ENCODE data around the gene ZMYND15.

ZMYND15 gene

GRCh38 chr17:4741544-4741943 lies 1.9 kb downstream of the ZMYND15 start:
- no peak overlapping the region for H3K23ac ChIP-seq (ENCODE audit: low read length)
- no peaks in the 10 kb centered on the region for H3K4me1 ChIP-seq (ENCODE audit: control insufficient read depth, low read depth, low read length)
- no peak overlapping the region for H3K4me2 ChIP-seq (ENCODE audit: low read length)
- DNase-seq, result no peak
- no CpG with 5 or more reads among the region's 8 CpGs for WGBS (ENCODE audit: extremely low coverage, insufficient coverage, low lambda C conversion rate)
- H3K4me3 ChIP-seq (ENCODE audit: low read length), result no peak overlapping the region
- no peaks in the 10 kb centered on the region for H3K79me2 ChIP-seq (ENCODE audit: control insufficient read depth, insufficient read depth, low read length)
- H2BK5ac ChIP-seq (ENCODE audit: low read length), result no peak overlapping the region
- H4K8ac ChIP-seq (ENCODE audit: low read depth, low read length), result no peak overlapping the region
- H3K79me1 ChIP-seq (ENCODE audit: low read length), result no peaks in the 10 kb centered on the region
- no peak overlapping the region for H2AK5ac ChIP-seq (ENCODE audit: low read length)
- no peak overlapping the region for H3K18ac ChIP-seq (ENCODE audit: low read length)
- H3K36me3 ChIP-seq (ENCODE audit: control insufficient read depth, insufficient read depth, low read length), result no peaks in the 10 kb centered on the region
- H3K27me3 ChIP-seq (ENCODE audit: insufficient read depth, low read length, poor library complexity), result peaks cover 32% of the 10 kb centered on the region
- no peak overlapping the region for H3K56ac ChIP-seq (ENCODE audit: low read length)
- H3K4ac ChIP-seq (ENCODE audit: low read depth, low read length), result no peak overlapping the region
- H2BK15ac ChIP-seq (replicated peaks; ENCODE audit: low read depth), result no peak overlapping the region
- H3K9ac ChIP-seq (ENCODE audit: low read length), result no peak overlapping the region
- no peak overlapping the region for H4K5ac ChIP-seq (ENCODE audit: low read length)
- H3K27ac ChIP-seq (ENCODE audit: low read depth, low read length), result no peak overlapping the region
- H2BK120ac ChIP-seq (ENCODE audit: low read depth, low read length), result no peak overlapping the region

GRCh38 chr17:4742133-4742532 lies 2.5 kb downstream of the ZMYND15 start:
- Histone ChIP-seq H3K4me1 (ENCODE audit: control insufficient read depth, low read depth, low read length) (no peaks in the 10 kb centered on the region), H3K36me3 (ENCODE audit: control insufficient read depth, insufficient read depth, low read length) (no peaks in the 10 kb centered on the region), H3K4me2 (ENCODE audit: low read length) (no peak overlapping the region), H3K18ac (ENCODE audit: low read length) (no peak overlapping the region), H2BK15ac (replicated peaks; ENCODE audit: low read depth) (no peak overlapping the region), H4K5ac (ENCODE audit: low read length) (no peak overlapping the region), H3K79me1 (ENCODE audit: low read length) (no peaks in the 10 kb centered on the region), H3K79me2 (ENCODE audit: control insufficient read depth, insufficient read depth, low read length) (no peaks in the 10 kb centered on the region), H3K56ac (ENCODE audit: low read length) (no peak overlapping the region), H3K9ac (ENCODE audit: low read length) (no peak overlapping the region), H2AK5ac (ENCODE audit: low read length) (no peak overlapping the region), H3K4ac (ENCODE audit: low read depth, low read length) (no peak overlapping the region), H4K8ac (ENCODE audit: low read depth, low read length) (no peak overlapping the region), H2BK120ac (ENCODE audit: low read depth, low read length) (no peak overlapping the region), H3K27me3 (ENCODE audit: insufficient read depth, low read length, poor library complexity) (peaks cover 32% of the 10 kb centered on the region), H2BK5ac (ENCODE audit: low read length) (no peak overlapping the region), H3K23ac (ENCODE audit: low read length) (no peak overlapping the region), H3K27ac (ENCODE audit: low read depth, low read length) (no peak overlapping the region), H3K4me3 (ENCODE audit: low read length) (no peak overlapping the region)
- DNase-seq, result no peak
- no CpG with 5 or more reads among the region's 9 CpGs for WGBS (ENCODE audit: extremely low coverage, insufficient coverage, low lambda C conversion rate)

GRCh38 chr17:4742629-4743028 lies 3.0 kb downstream of the ZMYND15 start:
- Histone ChIP-seq H3K27ac (ENCODE audit: low read depth, low read length) (no peak overlapping the region), H3K27me3 (ENCODE audit: insufficient read depth, low read length, poor library complexity) (peaks cover 32% of the 10 kb centered on the region), H4K5ac (ENCODE audit: low read length) (no peak overlapping the region), H3K23ac (ENCODE audit: low read length) (no peak overlapping the region), H3K4me2 (ENCODE audit: low read length) (no peak overlapping the region), H3K4me3 (ENCODE audit: low read length) (no peak overlapping the region), H3K4me1 (ENCODE audit: control insufficient read depth, low read depth, low read length) (no peaks in the 10 kb centered on the region), H2AK5ac (ENCODE audit: low read length) (no peak overlapping the region), H3K79me1 (ENCODE audit: low read length) (no peaks in the 10 kb centered on the region), H3K79me2 (ENCODE audit: control insufficient read depth, insufficient read depth, low read length) (no peaks in the 10 kb centered on the region), H2BK5ac (ENCODE audit: low read length) (no peak overlapping the region), H3K36me3 (ENCODE audit: control insufficient read depth, insufficient read depth, low read length) (no peaks in the 10 kb centered on the region), H3K9ac (ENCODE audit: low read length) (no peak overlapping the region), H3K18ac (ENCODE audit: low read length) (no peak overlapping the region), H2BK120ac (ENCODE audit: low read depth, low read length) (no peak overlapping the region), H3K56ac (ENCODE audit: low read length) (no peak overlapping the region), H2BK15ac (replicated peaks; ENCODE audit: low read depth) (no peak overlapping the region), H3K4ac (ENCODE audit: low read depth, low read length) (no peak overlapping the region), H4K8ac (ENCODE audit: low read depth, low read length) (no peak overlapping the region)
- no CpG with 5 or more reads among the region's 10 CpGs for WGBS (ENCODE audit: extremely low coverage, insufficient coverage, low lambda C conversion rate)
- DNase-seq, result no peak

- Histone ChIP-seq H3K4me1 (ENCODE audit: control insufficient read depth, low read depth, low read length) (no peaks in the 10 kb centered on the region), H3K79me1 (ENCODE audit: low read length) (no peaks in the 10 kb centered on the region), H3K4me3 (ENCODE audit: low read length) (no peak overlapping the region), H3K23ac (ENCODE audit: low read length) (no peak overlapping the region), H3K79me2 (ENCODE audit: control insufficient read depth, insufficient read depth, low read length) (no peaks in the 10 kb centered on the region), H3K36me3 (ENCODE audit: control insufficient read depth, insufficient read depth, low read length) (no peaks in the 10 kb centered on the region), H3K4ac (ENCODE audit: low read depth, low read length) (no peak overlapping the region), H3K9ac (ENCODE audit: low read length) (no peak overlapping the region), H2BK120ac (ENCODE audit: low read depth, low read length) (no peak overlapping the region), H2BK5ac (ENCODE audit: low read length) (no peak overlapping the region), H2BK15ac (replicated peaks; ENCODE audit: low read depth) (no peak overlapping the region), H3K56ac (ENCODE audit: low read length) (no peak overlapping the region), H3K27me3 (ENCODE audit: insufficient read depth, low read length, poor library complexity) (peaks cover 30% of the 10 kb centered on the region), H3K27ac (ENCODE audit: low read depth, low read length) (no peak overlapping the region), H3K18ac (ENCODE audit: low read length) (no peak overlapping the region), H4K8ac (ENCODE audit: low read depth, low read length) (no peak overlapping the region), H4K5ac (ENCODE audit: low read length) (no peak overlapping the region), H2AK5ac (ENCODE audit: low read length) (no peak overlapping the region), H3K4me2 (ENCODE audit: low read length) (no peak overlapping the region)
- DNase-seq, result no peak
- no CpG with 5 or more reads among the region's 8 CpGs for WGBS (ENCODE audit: extremely low coverage, insufficient coverage, low lambda C conversion rate)
Measured at GRCh38 chr17:4743216-4743615, 3.6 kb downstream of the ZMYND15 start.

- Histone ChIP-seq H4K5ac (ENCODE audit: low read length) (no peak overlapping the region), H4K8ac (ENCODE audit: low read depth, low read length) (no peak overlapping the region), H3K36me3 (ENCODE audit: control insufficient read depth, insufficient read depth, low read length) (no peaks in the 10 kb centered on the region), H3K27ac (ENCODE audit: low read depth, low read length) (no peak overlapping the region), H3K27me3 (ENCODE audit: insufficient read depth, low read length, poor library complexity) (peaks cover 23% of the 10 kb centered on the region), H2BK15ac (replicated peaks; ENCODE audit: low read depth) (no peak overlapping the region), H3K79me2 (ENCODE audit: control insufficient read depth, insufficient read depth, low read length) (no peaks in the 10 kb centered on the region), H2BK5ac (ENCODE audit: low read length) (no peak overlapping the region), H3K56ac (ENCODE audit: low read length) (no peak overlapping the region), H3K23ac (ENCODE audit: low read length) (no peak overlapping the region), H3K4me1 (ENCODE audit: control insufficient read depth, low read depth, low read length) (no peaks in the 10 kb centered on the region), H3K4me2 (ENCODE audit: low read length) (no peak overlapping the region), H3K79me1 (ENCODE audit: low read length) (no peaks in the 10 kb centered on the region), H2BK120ac (ENCODE audit: low read depth, low read length) (no peak overlapping the region), H2AK5ac (ENCODE audit: low read length) (no peak overlapping the region), H3K4me3 (ENCODE audit: low read length) (no peak overlapping the region), H3K18ac (ENCODE audit: low read length) (no peak overlapping the region), H3K4ac (ENCODE audit: low read depth, low read length) (no peak overlapping the region), H3K9ac (ENCODE audit: low read length) (no peak overlapping the region)
- no peak for DNase-seq
- WGBS (ENCODE audit: extremely low coverage, insufficient coverage, low lambda C conversion rate), result no CpG with 5 or more reads among the region's 9 CpGs
Measured at GRCh38 chr17:4743898-4744297, 4.3 kb downstream of the ZMYND15 start.

All from mesendoderm (in vitro differentiated cells).